Choroid plexus epithelial cell (primary cell): Measurements from ENCODE around the gene NLRP6.
"Not testable (repeated sequence)": the region's sequence is repeated elsewhere in the genome, so short reads cannot be mapped to it uniquely, and the experiment has no call there.

Source experiments
- DNase-seq: peaks from one replicate; pipeline ENCODE4 v3.0.0-alpha.2; 2010; ENCODE audit warnings: low read depth
- H3K4me3 ChIP-seq: 2 replicates; pipeline ENCODE4 v1.5.1; 2011; ENCODE audit warnings: low read depth, mild to moderate bottlenecking, control low read depth, low read length, moderate library complexity
- TF ChIP-seq, protein P1 (sequence below): conservative IDR thresholded peaks from 2 replicates; pipeline ENCODE4 v1.5.1; 2011; ENCODE audit warnings: low read depth, mild to moderate bottlenecking, control low read depth, inconsistent platforms, low read length, moderate library complexity

The NLRP6 gene

GRCh38 chr11:309979-310572 lies 31.9 kb downstream of the NLRP6 start:
- peak overlapping the region; percentile 55 for H3K4me3 ChIP-seq
- DNase-seq: peak; percentile 23

DNA sequence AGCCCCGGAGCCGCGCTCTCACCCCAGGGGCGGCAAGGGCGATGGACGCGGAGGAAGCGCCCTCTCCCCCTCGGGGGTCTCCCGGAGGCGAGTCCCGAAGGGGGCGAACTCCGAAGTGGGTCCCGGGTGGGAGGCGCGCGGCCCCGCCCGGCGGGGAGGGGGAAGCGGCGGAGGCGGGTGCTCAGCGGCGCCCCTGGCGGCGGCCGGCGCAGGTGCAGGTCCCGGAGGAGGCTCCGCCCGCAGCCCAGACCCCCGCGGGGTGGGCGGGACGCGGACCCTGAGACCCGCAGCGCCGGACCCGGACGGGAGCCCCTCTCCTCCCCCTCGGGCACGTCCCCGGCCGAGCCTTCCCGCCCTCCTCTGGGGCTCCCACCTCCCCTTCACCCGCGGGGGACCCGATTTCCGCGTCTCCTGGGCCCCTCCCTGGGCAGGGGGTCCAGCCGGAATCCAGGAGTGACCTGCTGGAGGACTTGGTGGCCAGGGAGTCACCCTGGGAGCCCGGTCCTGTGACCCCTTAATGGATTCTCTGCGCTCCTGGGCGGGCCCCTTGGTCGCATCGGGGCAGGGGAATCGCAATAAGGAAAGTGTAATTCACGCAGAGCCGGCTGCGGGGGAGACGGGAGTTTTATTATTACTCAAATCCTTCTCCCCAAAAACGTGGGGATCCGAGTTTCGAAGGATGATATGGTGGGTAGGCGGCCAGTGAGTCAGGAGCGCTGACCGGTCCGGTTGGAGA lies 33.0 kb downstream of the NLRP6 start:
- H3K4me3 ChIP-seq: peak overlapping the region; percentile 28

GRCh38 chr11:312092-312816 lies 34.0 kb downstream of the NLRP6 start:
- H3K4me3 ChIP-seq: peak overlapping the region; percentile 6
- TF ChIP-seq, protein P1, sequence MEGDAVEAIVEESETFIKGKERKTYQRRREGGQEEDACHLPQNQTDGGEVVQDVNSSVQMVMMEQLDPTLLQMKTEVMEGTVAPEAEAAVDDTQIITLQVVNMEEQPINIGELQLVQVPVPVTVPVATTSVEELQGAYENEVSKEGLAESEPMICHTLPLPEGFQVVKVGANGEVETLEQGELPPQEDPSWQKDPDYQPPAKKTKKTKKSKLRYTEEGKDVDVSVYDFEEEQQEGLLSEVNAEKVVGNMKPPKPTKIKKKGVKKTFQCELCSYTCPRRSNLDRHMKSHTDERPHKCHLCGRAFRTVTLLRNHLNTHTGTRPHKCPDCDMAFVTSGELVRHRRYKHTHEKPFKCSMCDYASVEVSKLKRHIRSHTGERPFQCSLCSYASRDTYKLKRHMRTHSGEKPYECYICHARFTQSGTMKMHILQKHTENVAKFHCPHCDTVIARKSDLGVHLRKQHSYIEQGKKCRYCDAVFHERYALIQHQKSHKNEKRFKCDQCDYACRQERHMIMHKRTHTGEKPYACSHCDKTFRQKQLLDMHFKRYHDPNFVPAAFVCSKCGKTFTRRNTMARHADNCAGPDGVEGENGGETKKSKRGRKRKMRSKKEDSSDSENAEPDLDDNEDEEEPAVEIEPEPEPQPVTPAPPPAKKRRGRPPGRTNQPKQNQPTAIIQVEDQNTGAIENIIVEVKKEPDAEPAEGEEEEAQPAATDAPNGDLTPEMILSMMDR: no peak
- peak; percentile 29 for DNase-seq

More for the DNA sequence above, 33.0 kb downstream of the NLRP6 start:
- DNase-seq: not testable (repeated sequence)

DNA sequence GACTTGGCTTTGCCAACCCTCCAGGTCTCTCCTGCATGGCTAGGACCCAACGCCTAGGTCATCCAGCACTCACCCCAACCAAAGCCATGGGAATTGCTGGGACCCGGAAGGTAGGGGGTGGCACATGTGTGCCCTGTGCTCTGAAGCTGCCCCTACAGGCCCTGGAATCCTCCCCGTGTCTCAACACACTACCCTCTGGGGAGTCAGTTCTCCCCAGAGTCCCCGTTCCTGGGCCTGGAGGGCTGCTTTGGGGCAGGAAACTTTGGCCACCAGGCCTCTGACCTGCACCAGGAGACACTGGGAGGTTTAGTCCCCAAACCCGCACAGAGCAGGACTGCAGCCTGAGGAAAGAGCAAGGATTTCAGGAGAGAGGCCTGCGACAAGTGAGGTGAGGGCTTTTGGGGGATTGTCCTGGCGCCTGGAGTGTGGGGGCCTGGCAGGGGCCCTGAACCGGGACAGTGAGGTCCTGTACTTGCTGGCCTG lies 35.1 kb downstream of the NLRP6 start:
- no peak overlapping the region for H3K4me3 ChIP-seq
- TF ChIP-seq, protein P1: no peak
- DNase-seq: no peak

DNA sequence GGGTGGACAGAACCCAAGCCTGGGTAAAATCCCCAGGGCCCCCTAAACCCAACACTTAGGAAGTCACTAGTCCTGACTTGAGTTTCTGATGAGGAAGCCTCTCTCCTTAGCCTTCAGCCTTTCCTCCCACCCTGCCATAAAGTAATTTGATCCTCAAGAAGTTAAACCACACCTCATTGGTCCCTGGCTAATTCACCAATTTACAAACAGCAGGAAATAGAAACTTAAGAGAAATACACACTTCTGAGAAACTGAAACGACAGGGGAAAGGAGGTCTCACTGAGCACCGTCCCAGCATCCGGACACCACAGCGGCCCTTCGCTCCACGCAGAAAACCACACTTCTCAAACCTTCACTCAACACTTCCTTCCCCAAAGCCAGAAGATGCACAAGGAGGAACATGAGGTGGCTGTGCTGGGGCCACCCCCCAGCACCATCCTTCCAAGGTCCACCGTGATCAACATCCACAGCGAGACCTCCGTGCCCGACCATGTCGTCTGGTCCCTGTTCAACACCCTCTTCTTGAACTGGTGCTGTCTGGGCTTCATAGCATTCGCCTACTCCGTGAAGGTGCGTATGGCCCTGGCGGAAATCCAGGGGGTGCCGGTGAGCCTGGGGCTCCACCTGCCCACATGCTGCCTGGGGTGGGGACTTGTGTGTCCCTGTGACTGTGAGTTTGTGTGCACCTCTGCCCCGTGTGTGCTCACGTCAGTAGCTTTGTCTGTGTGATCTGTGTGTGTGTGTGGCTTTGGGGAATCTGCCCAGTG lies 35.8 kb downstream of the NLRP6 start, which contains the start of gene IFITM1:
Gene IFITM1, plus strand, starts transcription at position 254 of the 767 bp plus-strand sequence. Its CDS starts 131 bp downstream, at position 385.
- peak; percentile 91 for DNase-seq
- TF ChIP-seq, protein P1: no peak
- peak within 1 kb of the TSS; percentile 76 for H3K4me3 ChIP-seq

DNA sequence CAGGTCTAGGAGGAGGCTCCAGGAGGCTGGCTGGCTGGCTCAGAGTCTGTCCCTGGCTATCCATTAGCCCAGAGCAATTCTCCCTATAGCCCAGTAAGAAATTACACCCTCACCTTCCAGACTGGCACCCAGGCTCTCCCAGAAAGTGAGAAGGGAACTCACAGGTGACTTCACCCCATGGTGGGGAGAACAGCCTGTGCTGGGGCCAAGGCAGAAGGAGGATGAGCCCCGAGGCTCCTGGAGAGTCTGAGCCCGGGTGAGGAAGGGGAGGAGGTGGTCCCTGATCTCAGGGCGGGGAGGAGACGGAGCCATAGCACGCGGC lies 36.3 kb downstream of the NLRP6 start:
- H3K4me3 ChIP-seq: peak overlapping the region; percentile 76
- peak; percentile 31 for DNase-seq

DNA sequence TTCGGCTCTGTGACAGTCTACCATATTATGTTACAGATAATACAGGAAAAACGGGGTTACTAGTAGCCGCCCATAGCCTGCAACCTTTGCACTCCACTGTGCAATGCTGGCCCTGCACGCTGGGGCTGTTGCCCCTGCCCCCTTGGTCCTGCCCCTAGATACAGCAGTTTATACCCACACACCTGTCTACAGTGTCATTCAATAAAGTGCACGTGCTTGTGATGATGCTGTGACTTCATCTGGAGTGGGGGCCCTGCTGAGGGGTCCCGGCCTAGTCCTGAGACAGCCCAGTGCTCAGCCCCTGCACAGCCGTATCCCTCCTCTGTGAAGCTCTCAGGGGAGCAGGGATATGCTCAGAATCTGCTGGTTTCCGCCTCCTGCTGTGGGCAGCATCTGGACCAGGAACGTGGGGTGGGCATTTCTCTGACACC lies 36.9 kb downstream of the NLRP6 start:
- TF ChIP-seq, protein P1: no peak
- DNase-seq: no peak
- peak overlapping the region; percentile 76 for H3K4me3 ChIP-seq

GRCh38 chr11:315516-315994 lies 37.3 kb downstream of the NLRP6 start:
- H3K4me3 ChIP-seq: peak overlapping the region; percentile 76
- DNase-seq: no peak
- TF ChIP-seq, protein P1: no peak
